Natural killer cell (primary cell): ENCODE results near the gene CUX1. TPM values are rescaled to one million over a fixed set of nuclear protein-coding genes. Genes with fewer than 3 reads are reported as not detected.

ENCODE experiments used
- ATAC-seq, 3 donors: fragments of 150-1000 bp in 2 of 3; fragments of 200-7000 bp in 1 of 3; cut with Tn5 transposase; 1 replicate in 1 of 3; 2 replicates in 2 of 3; pipeline ENCODE4 v1.10.0; 2021; ENCODE audit warnings: mild to moderate bottlenecking in 2 of 3, moderate library complexity in 2 of 3
- DNase-seq, 2 donors: peaks; one replicate each; pipeline versions ENCODE4 v3.0.0 to v3.0.0-alpha.2; 2013 to 2021; ENCODE audit warnings: mixed read lengths in 1 of 2
- H3K27ac ChIP-seq: one replicate; pipeline ENCODE4 v1.5.1; 2013; ENCODE audit warnings: mild to moderate bottlenecking, low read length
- H3K27me3 ChIP-seq: one replicate; pipeline ENCODE4 v1.6.1; 2013; ENCODE audit warnings: low read length; ENCODE audit not compliant: control insufficient read depth, insufficient read depth
- H3K36me3 ChIP-seq: one replicate; pipeline ENCODE4 v1.6.1; 2013; ENCODE audit warnings: low read length; ENCODE audit not compliant: control insufficient read depth, insufficient read depth
- H3K4me1 ChIP-seq: one replicate; pipeline ENCODE4 v1.6.1; 2013; ENCODE audit warnings: low read length; ENCODE audit not compliant: control insufficient read depth, insufficient read depth
- H3K4me3 ChIP-seq: one replicate; pipeline ENCODE4 v1.5.1; 2013; ENCODE audit warnings: low read length
- H3K9me3 ChIP-seq: one replicate; pipeline ENCODE4 v1.6.1; 2013; ENCODE audit warnings: low read length; ENCODE audit not compliant: control insufficient read depth, insufficient read depth
- H3K27ac Mint-ChIP-seq, 2 donors: one replicate each; pipeline ENCODE4 v1.8.0; 2022; ENCODE audit warnings: mild to moderate bottlenecking in 2 of 2, mixed read lengths in 2 of 2, moderate library complexity in 1 of 2
- H3K27me3 Mint-ChIP-seq, 2 donors: one replicate each; pipeline ENCODE4 v1.8.0; 2022; ENCODE audit warnings: low read depth in 2 of 2, mixed read lengths in 2 of 2
- H3K36me3 Mint-ChIP-seq: one replicate; pipeline ENCODE4 v1.8.0; 2022; ENCODE audit warnings: mixed read lengths
- H3K4me1 Mint-ChIP-seq, 2 donors: one replicate each; pipeline ENCODE4 v1.8.0; 2022; ENCODE audit warnings: mixed read lengths in 2 of 2
- H3K4me3 Mint-ChIP-seq: one replicate; pipeline ENCODE4 v1.8.0; 2022; ENCODE audit warnings: mild to moderate bottlenecking, moderate library complexity, mixed read lengths
- H3K9me3 Mint-ChIP-seq, 2 donors: one replicate each; pipeline ENCODE4 v1.8.0; 2022; ENCODE audit warnings: mixed read lengths in 2 of 2
- WGBS: methylation state at CpG from one replicate; pipeline ENCODE4 v1.1.7; 2013; ENCODE audit warnings: missing lambda C conversion rate; ENCODE audit not compliant: insufficient coverage; 5-methylcytosine and 5-hydroxymethylcytosine counted together
- intact Hi-C: fragments of 100-400 bp; cut with micrococcal nuclease; formaldehyde crosslinking; loops from one replicate; pipeline ENCODE4 v1.14.2; 2022
- total RNA-seq, 4 donors: library from RNA; stranded (reverse); fragments of 120-200 nt in 1 of 4; gene quantifications; one replicate each; pipeline versions ENCODE4 v1.2.3 to v1.2.4, GENCODE V29; 2013 to 2022
- TF ChIP-seq, protein P1 (sequence below): fragments of 200-600 bp; IDR thresholded peaks from one replicate; pipeline ENCODE4 v1.8.0; 2022; ENCODE audit warnings: antibody characterized with exemption

Gene CUX1
- total RNA-seq, 3 donors from 2014 or later (not counting 1 experiment from before 2014, with no cell fraction given) = 59.8 to 77.4 (median 73.6) TPM

DNA sequence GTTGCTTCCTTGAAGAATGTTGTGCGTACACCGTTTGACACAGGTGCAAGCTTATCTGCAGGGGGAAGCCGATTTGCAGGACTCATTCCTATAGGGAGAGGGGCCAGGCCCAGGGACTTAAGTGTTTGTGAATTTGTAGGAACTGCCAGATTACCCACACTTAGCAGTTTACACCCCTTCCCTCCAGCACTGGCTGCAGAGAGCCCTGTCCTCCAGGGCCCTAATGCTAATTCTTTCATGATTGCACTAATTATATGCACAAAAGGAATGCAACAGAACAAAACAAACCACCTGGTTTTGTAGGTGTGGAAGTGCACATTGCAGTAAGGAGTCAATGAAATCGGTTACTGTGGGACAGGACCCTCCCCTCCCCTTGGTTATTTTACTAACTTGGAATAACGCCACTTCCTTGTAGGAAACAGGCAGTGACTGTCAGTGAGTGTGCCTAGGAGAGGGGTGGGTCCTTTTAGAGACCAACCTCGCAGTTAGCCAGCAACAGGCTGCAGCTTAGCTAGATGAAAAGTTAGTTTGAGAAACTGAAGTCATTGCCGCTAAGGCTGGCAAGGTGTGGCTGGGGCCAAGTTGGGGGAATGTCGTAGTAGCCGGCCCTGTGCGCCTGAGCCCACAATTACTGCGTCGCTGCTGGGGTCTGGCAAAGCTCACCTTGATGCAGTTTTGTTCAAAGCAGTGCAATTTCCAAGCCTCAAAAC, 60.6 kb downstream of the CUX1 start:
- H3K4me3 Mint-ChIP-seq = no peak overlapping the region
- peaks cover 0 to 28% of the 10 kb centered on the region in 2 donors for H3K4me1 Mint-ChIP-seq
- H3K27me3 Mint-ChIP-seq = no peaks in the 10 kb centered on the region
- TF ChIP-seq, protein P1, sequence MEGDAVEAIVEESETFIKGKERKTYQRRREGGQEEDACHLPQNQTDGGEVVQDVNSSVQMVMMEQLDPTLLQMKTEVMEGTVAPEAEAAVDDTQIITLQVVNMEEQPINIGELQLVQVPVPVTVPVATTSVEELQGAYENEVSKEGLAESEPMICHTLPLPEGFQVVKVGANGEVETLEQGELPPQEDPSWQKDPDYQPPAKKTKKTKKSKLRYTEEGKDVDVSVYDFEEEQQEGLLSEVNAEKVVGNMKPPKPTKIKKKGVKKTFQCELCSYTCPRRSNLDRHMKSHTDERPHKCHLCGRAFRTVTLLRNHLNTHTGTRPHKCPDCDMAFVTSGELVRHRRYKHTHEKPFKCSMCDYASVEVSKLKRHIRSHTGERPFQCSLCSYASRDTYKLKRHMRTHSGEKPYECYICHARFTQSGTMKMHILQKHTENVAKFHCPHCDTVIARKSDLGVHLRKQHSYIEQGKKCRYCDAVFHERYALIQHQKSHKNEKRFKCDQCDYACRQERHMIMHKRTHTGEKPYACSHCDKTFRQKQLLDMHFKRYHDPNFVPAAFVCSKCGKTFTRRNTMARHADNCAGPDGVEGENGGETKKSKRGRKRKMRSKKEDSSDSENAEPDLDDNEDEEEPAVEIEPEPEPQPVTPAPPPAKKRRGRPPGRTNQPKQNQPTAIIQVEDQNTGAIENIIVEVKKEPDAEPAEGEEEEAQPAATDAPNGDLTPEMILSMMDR = no peak
- ATAC-seq (no peak), DNase-seq (no peak)
- no peak overlapping the region for H3K27ac Mint-ChIP-seq
- no peak overlapping the region for H3K27ac ChIP-seq
- no peaks in the 10 kb centered on the region for H3K9me3 Mint-ChIP-seq
- no peak overlapping the region for H3K4me3 ChIP-seq
- intact Hi-C loops = no loop called here
- no peaks in the 10 kb centered on the region for H3K36me3 Mint-ChIP-seq
- H3K27me3 ChIP-seq = no peaks in the 10 kb centered on the region
- H3K9me3 ChIP-seq = no peaks in the 10 kb centered on the region
- no peaks in the 10 kb centered on the region for H3K36me3 ChIP-seq
- H3K4me1 ChIP-seq = no peaks in the 10 kb centered on the region
- WGBS = 95% methylated on average over 12 of the region's 12 CpGs

DNA sequence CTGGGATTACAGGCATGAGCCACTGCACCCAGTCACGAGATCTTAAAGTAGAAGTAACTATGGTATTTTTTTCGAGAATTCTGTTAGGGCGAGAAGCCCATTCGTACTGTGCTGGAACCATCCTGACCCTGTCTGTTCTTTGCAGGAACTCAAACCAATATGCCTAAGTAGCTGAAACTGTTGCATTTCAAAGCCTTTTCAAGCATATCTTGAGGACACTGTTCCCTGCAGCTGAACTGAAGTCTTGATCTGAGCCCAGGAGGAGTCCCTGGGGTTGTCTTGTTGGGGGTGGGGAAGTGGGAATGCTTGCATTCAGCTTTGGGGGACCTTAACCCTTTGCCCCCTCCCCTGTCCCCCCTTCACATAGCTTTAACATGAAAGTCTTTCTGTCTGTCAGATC, 61.5 kb downstream of the CUX1 start:
- intact Hi-C loops = no loop called here
- no peaks in the 10 kb centered on the region for H3K36me3 ChIP-seq
- Mint-ChIP-seq H3K9me3 (no peaks in the 10 kb centered on the region), H3K27me3 (no peaks in the 10 kb centered on the region), H3K4me1 (peaks cover under 1 to 29% of the 10 kb centered on the region in 2 donors), H3K36me3 (no peaks in the 10 kb centered on the region), H3K27ac (no peak overlapping the region), H3K4me3 (no peak overlapping the region)
- no peak overlapping the region for H3K4me3 ChIP-seq
- ATAC-seq (no peak), DNase-seq (no peak)
- H3K9me3 ChIP-seq = no peaks in the 10 kb centered on the region
- H3K4me1 ChIP-seq = no peaks in the 10 kb centered on the region
- H3K27me3 ChIP-seq = no peaks in the 10 kb centered on the region
- TF ChIP-seq, protein P1 = no peak
- H3K27ac ChIP-seq = no peak overlapping the region
- 90% methylated on average over 4 of the region's 4 CpGs for WGBS

DNA sequence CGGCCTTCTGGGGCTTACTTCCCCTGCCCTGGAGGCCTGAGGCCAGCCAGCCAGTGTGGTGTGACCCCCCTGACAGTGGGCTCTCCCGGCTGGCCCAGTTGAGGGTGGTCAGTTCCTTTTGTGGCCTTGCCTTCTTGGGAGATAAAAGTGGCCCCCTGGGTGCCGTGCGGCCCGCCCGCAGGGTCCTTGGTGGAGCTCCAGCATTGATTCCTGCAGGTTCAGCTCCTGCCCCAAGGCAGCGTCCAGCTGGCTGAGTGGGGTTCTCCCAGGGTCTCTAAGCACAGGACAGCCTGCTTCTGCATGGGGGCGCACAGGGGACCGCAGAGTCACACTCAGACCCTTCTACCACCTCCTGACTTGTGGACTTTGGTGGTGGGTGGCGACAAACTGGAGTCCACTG, 62.1 kb downstream of the CUX1 start:
- Mint-ChIP-seq H3K4me1 (peaks cover 7 to 35% of the 10 kb centered on the region in 2 donors), H3K27me3 (no peaks in the 10 kb centered on the region), H3K27ac (no peak overlapping the region), H3K9me3 (no peaks in the 10 kb centered on the region), H3K4me3 (no peak overlapping the region), H3K36me3 (no peaks in the 10 kb centered on the region)
- intact Hi-C loops = no loop called here
- ATAC-seq (no peak), DNase-seq (no peak)
- 83% methylated on average over 10 of the region's 10 CpGs for WGBS
- Histone ChIP-seq H3K27me3 (no peaks in the 10 kb centered on the region), H3K4me3 (no peak overlapping the region), H3K27ac (no peak overlapping the region), H3K36me3 (no peaks in the 10 kb centered on the region), H3K4me1 (peaks cover 4% of the 10 kb centered on the region), H3K9me3 (no peaks in the 10 kb centered on the region)
- TF ChIP-seq, protein P1 = no peak
